Endodermal cell (in vitro differentiated cells): ENCODE data around the gene SCLY. TPM values are rescaled to one million over a fixed set of nuclear protein-coding genes. Genes with fewer than 3 reads are reported as not detected.

ENCODE experiments used
- DNase-seq: peaks from one replicate; pipeline ENCODE4 v3.0.0-alpha.2; 2017
- H3K27ac ChIP-seq: 2 replicates; pipeline ENCODE4 v1.5.1; 2013; ENCODE audit warnings: mild to moderate bottlenecking, low read depth, low read length, moderate library complexity
- H3K27me3 ChIP-seq: 2 replicates; pipeline ENCODE4 v1.6.1; 2013; ENCODE audit warnings: mild to moderate bottlenecking, low read length, moderate library complexity; ENCODE audit not compliant: insufficient read depth, control insufficient read depth, poor library complexity, severe bottlenecking
- H3K36me3 ChIP-seq: 2 replicates; pipeline ENCODE4 v1.7.0; 2013; ENCODE audit warnings: mild to moderate bottlenecking, low read length, moderate library complexity; ENCODE audit not compliant: control insufficient read depth, insufficient read depth
- H3K4me1 ChIP-seq: one replicate; pipeline ENCODE4 v1.7.0; 2013; ENCODE audit warnings: low read length; ENCODE audit not compliant: control insufficient read depth, insufficient read depth
- H3K4me3 ChIP-seq: 2 replicates; pipeline ENCODE4 v1.5.1; 2013; ENCODE audit warnings: mild to moderate bottlenecking, low read length, moderate library complexity
- H3K9ac ChIP-seq: 2 replicates; pipeline ENCODE4 v1.6.1; 2013; ENCODE audit warnings: mild to moderate bottlenecking, low read length, moderate library complexity; ENCODE audit not compliant: poor library complexity, severe bottlenecking; ENCODE audit errors: extremely low read depth
- H3K9me3 ChIP-seq: 2 replicates; pipeline ENCODE4 v1.6.1; 2013; ENCODE audit warnings: mild to moderate bottlenecking, low read length, moderate library complexity; ENCODE audit not compliant: control insufficient read depth
- H3K27ac Mint-ChIP-seq: 2 replicates; pipeline ENCODE4 v1.8.0; 2020; ENCODE audit warnings: mixed read lengths
- H3K27me3 Mint-ChIP-seq: 2 replicates; pipeline ENCODE4 v1.8.0; 2021; ENCODE audit warnings: mild to moderate bottlenecking, mixed read lengths; ENCODE audit not compliant: insufficient read depth
- H3K36me3 Mint-ChIP-seq: 2 replicates; pipeline ENCODE4 v1.8.0; 2020; ENCODE audit warnings: low read depth, mixed read lengths
- H3K4me1 Mint-ChIP-seq: 2 replicates; pipeline ENCODE4 v1.8.0; 2020; ENCODE audit warnings: mixed read lengths
- H3K4me3 Mint-ChIP-seq: 2 replicates; pipeline ENCODE4 v1.8.0; 2020; ENCODE audit warnings: mild to moderate bottlenecking, moderate library complexity, mixed read lengths
- H3K9me3 Mint-ChIP-seq: 2 replicates; pipeline ENCODE4 v1.8.0; 2020; ENCODE audit warnings: mild to moderate bottlenecking, mixed read lengths
- CTCF ChIP-seq: fragments of 200-600 bp; sonication (generic); conservative IDR thresholded peaks from 2 replicates; pipeline ENCODE4 v1.5.0; 2021; ENCODE audit warnings: antibody characterized with exemption, mild to moderate bottlenecking
- WGBS, 2 experiments: methylation state at CpG; one replicate each; pipeline versions ENCODE4 v1.1.5 to v1.1.7; 2013; ENCODE audit warnings: missing lambda C conversion rate in 2 of 2, mixed read lengths in 1 of 2; ENCODE audit not compliant: insufficient coverage in 1 of 2, insufficient read length in 1 of 2; 5-methylcytosine and 5-hydroxymethylcytosine counted together
- total RNA-seq, 2 donors: library from RNA; stranded (reverse); fragmentation: NEBNext Ultra II Directional in 1 of 2; extraction: Animal tissue kit (Norgen Biotek cat#: 25700) in 1 of 2; gene quantifications; 2 replicates in 1 of 2; 3 replicates in 1 of 2; pipeline ENCODE4 v1.2.1, GENCODE V29; 2021

Gene SCLY
- total RNA-seq, 2 donors from 2014 or later, result 39.0 to 45.0 TPM

- H3K9ac ChIP-seq, result no peak overlapping the region
- no peak for DNase-seq
- H3K4me3 ChIP-seq, result no peak overlapping the region
- H3K9me3 ChIP-seq, result no peaks in the 10 kb centered on the region
- no peak overlapping the region for H3K27ac ChIP-seq
- Mint-ChIP-seq H3K9me3 (no peaks in the 10 kb centered on the region), H3K4me1 (no peaks in the 10 kb centered on the region), H3K36me3 (peaks cover 62% of the 10 kb centered on the region), H3K27me3 (no peaks in the 10 kb centered on the region), H3K4me3 (no peak overlapping the region), H3K27ac (no peak overlapping the region)
- no peaks in the 10 kb centered on the region for H3K4me1 ChIP-seq
- no peak for TF ChIP-seq CTCF
- 87 to 96% methylated on average over 7 to 8 of the region's 8 CpGs for WGBS, 2 experiments
- peaks cover 52% of the 10 kb centered on the region for H3K36me3 ChIP-seq
- no peaks in the 10 kb centered on the region for H3K27me3 ChIP-seq
Measured at GRCh38 chr2:238038203-238038602, 22.6 kb upstream of the SCLY start.

- no peaks in the 10 kb centered on the region for H3K9me3 Mint-ChIP-seq
- H3K4me1 Mint-ChIP-seq, result no peaks in the 10 kb centered on the region
- Histone ChIP-seq H3K27ac (no peak overlapping the region), H3K4me3 (no peak overlapping the region), H3K9ac (no peak overlapping the region), H3K4me1 (no peaks in the 10 kb centered on the region), H3K27me3 (no peaks in the 10 kb centered on the region), H3K9me3 (no peaks in the 10 kb centered on the region), H3K36me3 (peaks cover 61% of the 10 kb centered on the region)
- DNase-seq, result no peak
- 93 to 100% methylated on average over 3 to 4 of the region's 6 CpGs for WGBS, 2 experiments
- H3K4me3 Mint-ChIP-seq, result no peak overlapping the region
- H3K27ac Mint-ChIP-seq, result no peak overlapping the region
- H3K36me3 Mint-ChIP-seq, result peaks cover 55% of the 10 kb centered on the region
- no peaks in the 10 kb centered on the region for H3K27me3 Mint-ChIP-seq
- TF ChIP-seq CTCF, result no peak
Measured at GRCh38 chr2:238039151-238039550, 21.6 kb upstream of the SCLY start.

GRCh38 chr2:238039985-238040384 is 20.8 kb upstream of the SCLY start:
- H3K4me1 Mint-ChIP-seq, result no peaks in the 10 kb centered on the region
- Histone ChIP-seq H3K27ac (no peak overlapping the region), H3K4me1 (no peaks in the 10 kb centered on the region), H3K4me3 (no peak overlapping the region), H3K27me3 (no peaks in the 10 kb centered on the region), H3K9me3 (no peaks in the 10 kb centered on the region), H3K36me3 (peaks cover 57% of the 10 kb centered on the region), H3K9ac (no peak overlapping the region)
- no peaks in the 10 kb centered on the region for H3K27me3 Mint-ChIP-seq
- DNase-seq, result no peak
- no peak overlapping the region for H3K27ac Mint-ChIP-seq
- WGBS, 2 experiments, result 92 to 96% methylated on average over 8 to 11 of the region's 11 CpGs
- peaks cover 51% of the 10 kb centered on the region for H3K36me3 Mint-ChIP-seq
- no peak for TF ChIP-seq CTCF
- no peaks in the 10 kb centered on the region for H3K9me3 Mint-ChIP-seq
- H3K4me3 Mint-ChIP-seq, result no peak overlapping the region
